ENCODE measurements around the gene CDHR4.

The CDHR4 gene

DNA sequence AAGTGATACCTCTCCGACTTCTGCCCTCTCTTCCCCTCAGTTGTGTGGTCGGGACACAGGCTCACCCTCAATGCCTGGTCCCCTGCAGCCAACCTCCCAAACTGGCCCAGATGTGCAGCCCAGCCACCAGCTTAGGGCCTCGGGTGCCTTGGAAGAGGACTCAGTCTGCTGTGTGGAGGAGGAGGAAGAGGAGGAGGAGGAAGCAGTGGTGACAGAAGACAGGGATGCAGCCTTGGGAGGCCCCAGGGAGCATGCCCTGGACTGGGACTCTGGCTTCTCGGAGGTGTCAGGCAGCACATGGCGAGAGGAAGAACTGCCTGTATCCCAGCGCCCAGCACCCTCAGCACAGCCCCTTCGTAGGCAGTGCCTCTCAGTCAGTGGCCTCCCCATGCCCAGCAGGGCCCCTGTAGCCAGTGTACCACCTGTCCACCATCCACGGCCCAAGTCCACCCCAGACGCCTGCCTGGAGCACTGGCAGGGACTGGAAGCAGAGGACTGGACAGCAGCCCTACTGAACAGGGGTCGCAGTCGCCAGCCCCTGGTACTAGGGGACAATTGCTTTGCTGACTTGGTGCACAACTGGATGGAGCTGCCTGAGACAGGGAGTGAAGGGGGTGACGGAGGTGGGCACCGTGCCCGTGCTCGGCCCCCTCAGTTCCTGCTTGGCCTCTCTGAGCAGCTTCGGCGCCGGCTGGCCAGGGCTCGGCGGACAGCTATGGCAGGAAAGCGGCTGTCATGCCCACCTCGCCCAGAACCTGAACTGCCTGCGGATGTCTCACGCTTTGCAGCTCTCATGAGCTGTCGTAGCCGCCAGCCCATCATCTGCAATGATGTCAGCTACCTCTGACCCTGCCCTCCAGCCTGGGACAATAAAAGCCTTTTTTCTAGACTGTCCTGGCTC is 4.7 kb upstream of the CDHR4 start:
- TF ChIP-seq FOXP2 (optimal IDR thresholded peaks at IDR 0.05; ENCODE audit: borderline replicate concordance, extremely low read depth, extremely low read length, insufficient read depth) (no peak), TAF1 (IDR thresholded peaks at IDR 0.05; ENCODE audit: borderline replicate concordance, insufficient read depth, low read length) (no peak), REST (IDR thresholded peaks at IDR 0.05; ENCODE audit: insufficient read depth in 1 of 2, low read depth in 2 of 2, low read length in 2 of 2) (peak in 1 of 2 experiments; percentile 40; a peak in 1 of 4 replicates)

GRCh38 chr3:49803465-49804140 is 3.9 kb upstream of the CDHR4 start:
- no peak for TF ChIP-seq SIN3A (IDR thresholded peaks at IDR 0.05; ENCODE audit: borderline replicate concordance, insufficient read depth, low read length)
- no peak for TF ChIP-seq FOXP2 (optimal IDR thresholded peaks at IDR 0.05; ENCODE audit: borderline replicate concordance, extremely low read depth, extremely low read length, insufficient read depth)
- TF ChIP-seq REST (IDR thresholded peaks at IDR 0.05; ENCODE audit: insufficient read depth in 1 of 2, low read depth in 2 of 2, low read length in 2 of 2): no peak
- no peak for TF ChIP-seq POLR2AphosphoS5 (IDR thresholded peaks at IDR 0.05; ENCODE audit: low read depth, low read length)
- TF ChIP-seq TAF1 (IDR thresholded peaks at IDR 0.05; ENCODE audit: borderline replicate concordance, insufficient read depth, low read length): no peak

- TF ChIP-seq REST (IDR thresholded peaks at IDR 0.05; ENCODE audit: insufficient read depth in 1 of 2, low read depth in 2 of 2, low read length in 2 of 2): no peak
- TF ChIP-seq TAF1 (IDR thresholded peaks at IDR 0.05; ENCODE audit: borderline replicate concordance, insufficient read depth, low read length): no peak
- TF ChIP-seq POLR2AphosphoS5 (IDR thresholded peaks at IDR 0.05; ENCODE audit: low read depth, low read length): peak; percentile 68
Measured at GRCh38 chr3:49802719-49803464, 3.2 kb upstream of the CDHR4 start, which contains the start of gene INKA1. TSS of gene INKA1 (plus strand) at chr3:49803261. CDS start at chr3:49803393, 132 bp downstream.

- TF ChIP-seq POLR2AphosphoS5 (IDR thresholded peaks at IDR 0.05; ENCODE audit: low read depth, low read length) (no peak), TAF1 (IDR thresholded peaks at IDR 0.05; ENCODE audit: borderline replicate concordance, insufficient read depth, low read length) (no peak), SIN3A (IDR thresholded peaks at IDR 0.05; ENCODE audit: borderline replicate concordance, insufficient read depth, low read length) (no peak), FOXP2 (optimal IDR thresholded peaks at IDR 0.05; ENCODE audit: borderline replicate concordance, extremely low read depth, extremely low read length, insufficient read depth) (no peak), REST (IDR thresholded peaks at IDR 0.05; ENCODE audit: insufficient read depth in 1 of 2, low read depth in 2 of 2, low read length in 2 of 2) (no peak)
Measured at GRCh38 chr3:49801160-49801559, 1.5 kb upstream of the CDHR4 start.
